Epithelial cell of esophagus (primary cell): ENCODE data around the gene PLIN5.
"Not testable (repeated sequence)": the region's sequence is repeated elsewhere in the genome, so short reads cannot be mapped to it uniquely, and the experiment has no call there.

ENCODE experiments used
- DNase-seq: peaks from one replicate; pipeline ENCODE4 v3.0.0; 2010; ENCODE audit warnings: low read depth
- H3K4me3 ChIP-seq: 2 replicates; pipeline ENCODE4 v1.5.1; 2011; ENCODE audit warnings: mild to moderate bottlenecking, low read length, control low read depth
- TF ChIP-seq, protein P1 (sequence below): IDR thresholded peaks from 2 replicates; pipeline ENCODE4 v1.5.1; 2011; ENCODE audit warnings: low read depth, mild to moderate bottlenecking, low read length, control low read depth, inconsistent platforms; ENCODE audit not compliant: insufficient read depth; ENCODE audit errors: missing control alignments

The PLIN5 gene

DNA sequence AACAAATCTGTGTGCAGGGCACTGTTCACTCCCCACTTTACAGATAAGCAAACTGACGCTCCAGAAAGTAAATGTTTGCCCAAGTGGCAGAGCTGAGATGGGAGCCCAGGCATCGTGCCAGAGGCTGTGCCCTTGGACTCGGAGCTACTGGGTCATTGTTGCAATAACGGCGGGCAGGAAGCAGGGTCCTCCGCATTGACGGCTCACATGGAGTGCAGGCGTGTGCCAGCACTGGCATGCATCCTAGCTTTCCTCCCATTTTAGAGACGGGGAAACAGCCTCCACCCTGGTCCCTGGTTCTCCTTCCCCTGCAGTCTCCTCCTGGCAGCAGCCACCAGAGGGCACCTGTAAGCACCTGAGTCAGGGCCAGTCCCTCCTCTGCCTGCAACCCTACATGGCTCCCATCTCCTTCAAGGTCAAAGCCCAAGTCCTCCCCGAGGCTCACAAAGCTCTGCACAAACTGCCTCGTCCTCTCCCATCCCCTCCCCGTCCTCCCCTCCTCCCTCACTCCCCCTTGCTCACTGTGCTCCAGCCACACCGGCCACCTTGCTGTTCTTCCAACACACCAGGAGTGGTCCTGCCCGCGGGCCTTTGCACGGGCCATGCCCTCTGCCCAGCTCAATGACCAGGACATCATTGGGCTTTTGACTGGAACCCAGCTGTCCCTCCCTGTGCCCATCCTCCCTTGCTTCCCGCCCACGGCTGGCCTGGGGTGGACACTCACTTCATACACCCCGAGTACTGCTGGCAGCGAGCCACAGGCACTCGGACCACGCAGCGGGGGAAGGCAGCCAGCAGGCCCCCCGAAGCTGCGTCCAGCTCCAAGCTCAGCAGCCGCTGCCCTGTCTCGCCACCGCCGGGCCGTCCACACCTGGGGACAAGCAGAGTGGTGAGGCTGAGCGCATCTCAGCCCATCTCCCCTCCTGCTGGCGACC, 12.5 kb upstream of the PLIN5 start:
- TF ChIP-seq, protein P1, sequence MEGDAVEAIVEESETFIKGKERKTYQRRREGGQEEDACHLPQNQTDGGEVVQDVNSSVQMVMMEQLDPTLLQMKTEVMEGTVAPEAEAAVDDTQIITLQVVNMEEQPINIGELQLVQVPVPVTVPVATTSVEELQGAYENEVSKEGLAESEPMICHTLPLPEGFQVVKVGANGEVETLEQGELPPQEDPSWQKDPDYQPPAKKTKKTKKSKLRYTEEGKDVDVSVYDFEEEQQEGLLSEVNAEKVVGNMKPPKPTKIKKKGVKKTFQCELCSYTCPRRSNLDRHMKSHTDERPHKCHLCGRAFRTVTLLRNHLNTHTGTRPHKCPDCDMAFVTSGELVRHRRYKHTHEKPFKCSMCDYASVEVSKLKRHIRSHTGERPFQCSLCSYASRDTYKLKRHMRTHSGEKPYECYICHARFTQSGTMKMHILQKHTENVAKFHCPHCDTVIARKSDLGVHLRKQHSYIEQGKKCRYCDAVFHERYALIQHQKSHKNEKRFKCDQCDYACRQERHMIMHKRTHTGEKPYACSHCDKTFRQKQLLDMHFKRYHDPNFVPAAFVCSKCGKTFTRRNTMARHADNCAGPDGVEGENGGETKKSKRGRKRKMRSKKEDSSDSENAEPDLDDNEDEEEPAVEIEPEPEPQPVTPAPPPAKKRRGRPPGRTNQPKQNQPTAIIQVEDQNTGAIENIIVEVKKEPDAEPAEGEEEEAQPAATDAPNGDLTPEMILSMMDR: peak; percentile 45
- peak; percentile 22 for DNase-seq
- H3K4me3 ChIP-seq: no peak overlapping the region

DNA sequence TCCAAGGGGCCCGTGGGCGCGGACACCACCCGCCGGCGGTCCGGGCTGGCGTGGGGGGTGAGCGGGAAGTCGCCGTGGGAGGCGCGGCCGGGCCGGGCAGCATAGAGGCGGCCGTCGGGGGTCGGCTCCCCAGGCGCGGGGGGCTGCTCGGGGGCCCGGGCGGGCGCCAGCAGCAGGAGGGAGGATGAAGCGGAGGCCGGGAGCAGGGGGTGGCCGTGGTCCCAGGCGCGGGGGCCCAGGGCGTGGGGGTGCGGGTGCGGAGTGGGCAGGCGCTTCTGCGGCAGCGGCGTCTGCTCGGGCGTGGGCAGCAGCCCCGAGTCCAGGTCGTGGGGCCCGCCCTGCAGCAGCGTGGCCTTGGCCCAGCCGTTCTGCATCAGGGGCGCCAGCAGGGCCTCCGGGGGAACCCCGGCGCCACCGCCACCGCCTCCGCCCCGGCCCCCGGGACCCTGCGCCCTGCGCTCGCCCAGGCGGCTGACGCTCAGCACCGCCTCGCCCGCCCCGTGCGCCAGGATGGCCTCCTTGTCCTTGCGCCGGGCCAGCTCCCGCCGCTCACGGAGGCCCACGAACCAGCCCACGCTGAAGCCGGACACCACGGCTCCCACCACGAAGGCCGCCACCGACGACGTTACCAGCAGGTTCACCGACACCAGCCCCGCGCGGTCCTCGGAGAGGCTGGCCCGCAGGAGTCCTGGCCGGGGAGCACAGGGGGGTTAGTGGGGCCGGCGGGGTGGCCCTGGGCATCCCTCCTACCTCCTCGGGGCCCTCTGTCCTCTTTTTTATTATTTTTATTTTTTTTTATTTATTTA, 9.0 kb upstream of the PLIN5 start:
- DNase-seq: no peak
- TF ChIP-seq, protein P1: no peak
- H3K4me3 ChIP-seq: no peak overlapping the region

DNA sequence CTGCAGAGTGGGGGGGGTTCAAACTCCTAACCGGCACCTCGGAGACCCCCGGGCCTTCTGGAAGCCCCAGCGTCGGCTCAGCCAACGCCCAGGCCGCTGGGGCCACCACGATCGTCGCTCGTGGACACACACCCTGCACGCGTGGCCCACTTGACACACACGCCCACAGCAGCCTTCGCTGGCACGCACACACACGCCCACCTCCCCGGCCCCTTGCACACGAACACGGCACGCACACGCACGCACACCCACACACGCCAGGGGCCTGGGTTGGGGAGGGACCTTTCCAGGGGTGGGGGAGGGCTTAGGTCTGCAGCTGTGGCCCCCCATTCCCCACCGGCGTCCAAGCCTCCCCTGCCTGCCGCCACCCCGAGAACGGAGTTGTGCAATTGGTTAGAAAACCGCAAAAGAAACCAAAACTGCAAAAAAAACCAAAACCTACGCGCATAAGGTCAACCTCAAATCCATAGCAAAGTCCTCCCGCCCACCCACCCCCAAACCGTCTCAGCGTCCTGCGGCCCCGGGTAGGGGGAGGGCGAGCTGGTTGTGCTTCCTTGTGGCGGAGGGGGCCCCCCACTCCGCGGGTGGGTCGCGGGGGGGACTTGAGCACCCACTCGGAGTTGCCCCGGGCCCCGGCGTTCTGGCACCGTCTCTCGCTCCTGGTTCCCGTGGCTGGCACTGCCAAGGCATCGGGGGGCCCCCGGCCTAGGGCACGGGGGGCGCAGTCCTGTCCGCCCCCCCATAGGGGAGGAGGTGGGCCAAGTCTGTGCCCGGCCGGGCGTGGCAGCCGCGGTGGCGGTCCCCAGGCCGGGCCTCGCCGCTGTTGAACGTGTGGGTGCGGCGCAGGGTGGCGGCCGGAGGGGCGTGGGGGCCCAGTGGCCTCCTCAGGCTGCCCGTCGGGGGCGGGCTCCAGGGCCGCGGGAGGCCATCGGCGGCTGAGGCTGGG, 8.1 kb upstream of the PLIN5 start:
- DNase-seq: no peak
- TF ChIP-seq, protein P1: no peak
- no peak overlapping the region for H3K4me3 ChIP-seq

DNA sequence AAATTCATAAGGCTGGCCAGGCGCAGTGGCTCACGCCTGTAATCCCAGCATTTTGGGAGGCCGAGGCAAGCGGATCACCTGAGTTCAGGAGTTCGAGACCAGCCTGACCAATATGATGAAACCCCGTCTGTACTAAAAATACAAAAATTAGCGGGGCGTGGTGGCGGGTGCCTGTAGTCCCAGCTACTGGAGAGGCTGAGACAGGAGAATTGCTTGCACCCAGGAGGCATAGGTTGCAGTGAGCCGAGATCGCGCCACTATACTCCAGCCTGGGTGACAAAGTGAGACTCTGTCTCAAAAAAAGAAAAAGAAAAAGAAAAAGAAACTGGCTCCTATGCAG, 6.8 kb upstream of the PLIN5 start:
- H3K4me3 ChIP-seq, DNase-seq: not testable (repeated sequence)

DNA sequence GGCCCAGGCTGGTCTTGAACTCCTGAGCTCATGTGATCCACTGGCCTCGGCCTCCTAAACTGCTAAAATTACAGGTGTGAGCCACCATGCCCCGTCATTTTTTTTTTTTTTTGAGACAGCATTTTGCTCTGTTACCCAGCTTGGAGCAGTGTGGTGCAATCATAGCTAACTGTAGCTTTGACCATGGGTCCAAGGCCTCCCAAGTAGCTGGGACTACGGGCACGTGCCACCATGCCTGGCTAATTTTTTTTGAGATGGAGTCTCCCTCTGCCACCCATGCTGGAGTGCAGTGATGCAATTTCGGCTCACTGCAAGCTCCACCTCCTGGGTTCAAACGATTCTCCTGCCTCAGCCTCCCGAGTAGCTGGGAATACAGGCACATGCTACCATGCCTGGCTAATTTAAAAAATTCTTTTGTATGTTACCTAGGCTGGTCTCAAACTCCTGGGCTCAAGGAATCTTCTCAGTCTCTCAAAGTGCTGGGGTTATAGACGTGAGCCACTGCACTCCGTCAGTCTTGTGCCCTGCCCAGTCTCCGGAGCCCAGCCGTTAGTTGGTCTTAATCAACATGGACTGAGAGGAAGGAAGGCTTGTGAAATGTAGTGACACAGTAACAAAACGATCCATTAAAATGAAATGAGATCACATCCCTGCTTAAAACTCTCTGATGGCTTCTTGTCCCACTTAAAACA, 6.2 kb upstream of the PLIN5 start:
- H3K4me3 ChIP-seq: no peak overlapping the region
- no peak for DNase-seq
- TF ChIP-seq, protein P1: no peak

DNA sequence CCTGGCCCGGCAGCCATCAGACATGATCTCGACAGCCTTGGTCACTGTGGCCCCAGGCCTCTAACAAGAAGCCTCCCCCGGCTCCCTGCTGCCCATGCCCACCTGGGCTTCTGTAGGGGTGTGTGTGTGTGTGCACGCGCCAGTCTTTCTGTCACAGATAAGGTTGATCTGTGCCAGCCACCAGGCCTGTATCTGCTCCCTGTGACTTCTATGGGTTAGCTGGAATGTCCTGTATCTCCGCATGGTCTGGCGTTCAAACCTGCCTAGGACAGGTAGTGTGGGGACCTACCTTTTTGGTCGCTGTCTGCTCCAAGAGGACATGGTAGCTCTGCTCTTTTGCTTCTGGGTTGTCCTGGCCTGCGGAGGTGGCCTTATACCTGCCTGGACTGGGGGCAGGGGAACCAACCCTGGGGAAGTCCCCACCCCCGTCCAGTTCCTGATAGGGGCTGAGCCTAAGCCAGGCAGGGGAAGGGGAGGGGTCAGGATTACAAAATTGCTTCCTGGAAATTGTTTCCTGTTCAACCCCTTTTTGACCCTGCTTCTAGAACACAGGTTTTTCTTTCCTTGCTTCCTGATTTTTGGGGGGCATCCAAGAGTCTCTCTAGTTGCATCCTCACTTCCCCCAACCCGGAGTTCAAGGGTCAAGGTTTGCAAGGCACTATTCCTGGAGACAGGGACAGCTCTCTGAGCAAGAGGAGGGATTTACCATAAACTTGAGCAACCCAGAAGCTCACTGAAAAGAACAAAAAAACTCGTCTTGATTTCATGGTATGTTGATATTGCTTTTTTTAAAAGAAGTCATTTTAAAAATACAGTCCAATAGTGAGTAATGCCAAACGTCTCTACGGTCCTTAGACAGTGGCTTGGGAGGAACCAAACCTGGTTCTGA, 4.9 kb upstream of the PLIN5 start, which contains the start of gene LRG1:
LRG1 (minus strand) TSS at position 344 of the 889 bp plus-strand sequence; CDS start at position 321, 23 bp downstream.
- DNase-seq: peak; percentile 38
- TF ChIP-seq, protein P1: no peak
- H3K4me3 ChIP-seq: no peak within 1 kb of the TSS
